ENCODE measurements around the gene CYB5B. TPM values are rescaled to one million over a fixed set of nuclear protein-coding genes. Genes with fewer than 3 reads are reported as not detected.

CYB5B gene
- total and polyA plus RNA-seq, 2 donors (not counting 3 experiments of a cell fraction or from before 2014, with no cell fraction given), result 175 to 176 TPM

- Histone ChIP-seq H4K20me1 (replicated peaks; ENCODE audit: control insufficient read depth, extremely low read depth, insufficient read depth, low read length) (no peaks in the 10 kb centered on the region), H3K36me3 (ENCODE audit: control insufficient read depth in 2 of 2, extremely low read depth in 1 of 2, insufficient read depth in 2 of 2, low read length in 2 of 2) (no peaks in the 10 kb centered on the region), H3K27me3 (ENCODE audit: control insufficient read depth in 2 of 2, insufficient read depth in 2 of 2, low read length in 2 of 2) (peaks cover 0 to 6% of the 10 kb centered on the region in 2 experiments), H2AFZ (ENCODE audit: low read depth, low read length) (no peak overlapping the region), H3K27ac (ENCODE audit: insufficient read depth, low read depth, low read length) (no peak overlapping the region), H3K9ac (replicated peaks; ENCODE audit: extremely low read depth, insufficient read depth, low read length) (no peak overlapping the region), H3K4me1 (ENCODE audit: control insufficient read depth, extremely low read depth, insufficient read depth, low read length) (no peaks in the 10 kb centered on the region), H3K9me3 (replicated peaks; ENCODE audit: control insufficient read depth, insufficient read depth, low read length) (no peaks in the 10 kb centered on the region), H3K4me2 (ENCODE audit: insufficient read depth, low read length) (no peak overlapping the region), H3K79me2 (ENCODE audit: control insufficient read depth, insufficient read depth, low read length) (no peaks in the 10 kb centered on the region), H3K9me1 (replicated peaks; ENCODE audit: control insufficient read depth, extremely low read depth, insufficient read depth, low read length) (no peaks in the 10 kb centered on the region), H3K4me3 (replicated peaks in 1 of 3; ENCODE audit: insufficient read depth in 1 of 3, low read depth in 1 of 3, low read length in 3 of 3) (no peak overlapping the region)
- FAIRE-seq, result no peak
- dilution Hi-C loops (cut with MboI; ENCODE audit: extremely low pct_ligation_motif_present, low sequenced_read_pairs), result no loop called here
- intact Hi-C loops (cut with micrococcal nuclease), result no loop called here
- TF ChIP-seq MAX (IDR thresholded peaks at IDR 0.05; ENCODE audit: insufficient read depth, insufficient read length) (no peak), GATA2 (IDR thresholded peaks at IDR 0.05; ENCODE audit: insufficient read depth, insufficient read length, low read depth, low read length) (no peak), POLR2AphosphoS5 (IDR thresholded peaks at IDR 0.05; ENCODE audit: insufficient read depth, low read depth, low read length) (no peak), FOS (IDR thresholded peaks at IDR 0.05; ENCODE audit: borderline replicate concordance, insufficient read depth, low read length) (no peak), JUN (IDR thresholded peaks at IDR 0.05; ENCODE audit: borderline replicate concordance, insufficient read depth, insufficient read length, low read depth) (no peak), POLR2A (IDR thresholded peaks at IDR 0.05; ENCODE audit: low read depth, low read length) (no peak), MYC (IDR thresholded peaks at IDR 0.05; ENCODE audit: low read depth, low read length) (no peak), CTCF (IDR thresholded peaks at IDR 0.05; ENCODE audit: extremely low read depth in 1 of 2, insufficient read depth in 1 of 2, low read depth in 1 of 2, low read length in 2 of 2) (no peak), EZH2 (IDR thresholded peaks at IDR 0.05; ENCODE audit: borderline replicate concordance, low read depth, low read length, severe bottlenecking) (no peak)
- DNase-seq (ENCODE audit: low read depth, low spot score), result peak; percentile 17
- CTCF ChIA-PET, result interaction anchor here (1.0 kb wide), 1 partner anchor 23 kb away, joined by 5 read pairs; no protein-coding TSS in a partner anchor
- BruUV-seq (replicated peaks), result no TSS peak
- POLR2A ChIA-PET, result no interaction called here
Measured at GRCh38 chr16:69508033-69508755, 83.8 kb downstream of the CYB5B start.

All from endothelial cell of umbilical vein (primary cell).